HG03575 (cell line): ENCODE data around the gene LCN10.

Source experiments
- ATAC-seq: cut with Tn5 transposase; IDR thresholded peaks from one replicate; pipeline ENCODE4 v1.9.1; 2021; ENCODE audit not compliant: unreplicated experiment, insufficient number of reproducible peaks, low FRiP score; ENCODE audit errors: extremely low read depth

LCN10 gene

DNA sequence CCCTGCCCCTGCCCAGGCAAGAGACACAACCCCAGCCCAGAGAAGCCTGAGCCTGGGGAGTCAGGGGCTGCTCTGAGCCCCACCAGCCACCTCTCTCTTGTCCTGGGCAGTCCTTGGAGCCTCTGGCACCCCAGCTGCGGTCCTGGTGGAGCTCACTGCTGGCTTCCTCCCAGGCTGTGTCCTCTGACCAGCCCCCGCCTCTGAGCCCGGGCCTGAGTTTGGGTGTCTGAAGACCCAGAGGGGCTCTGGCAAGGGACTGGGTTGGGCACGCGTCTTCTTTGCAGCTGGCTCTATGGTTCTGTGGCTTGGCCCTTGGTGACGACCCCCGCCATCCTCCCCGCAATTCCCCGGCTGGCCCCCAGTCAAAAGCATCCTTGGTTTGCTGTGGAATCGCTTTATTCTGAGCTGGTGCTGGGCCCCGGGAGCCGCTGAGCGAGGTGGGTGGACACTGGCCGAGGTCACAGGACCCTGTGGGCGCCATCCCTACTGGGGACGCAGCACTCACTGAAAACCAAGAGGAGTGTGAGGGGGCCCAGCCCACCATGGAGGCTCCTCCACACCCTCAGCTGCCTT, 985 bp upstream of the LCN10 start:
- no peak for ATAC-seq

DNA sequence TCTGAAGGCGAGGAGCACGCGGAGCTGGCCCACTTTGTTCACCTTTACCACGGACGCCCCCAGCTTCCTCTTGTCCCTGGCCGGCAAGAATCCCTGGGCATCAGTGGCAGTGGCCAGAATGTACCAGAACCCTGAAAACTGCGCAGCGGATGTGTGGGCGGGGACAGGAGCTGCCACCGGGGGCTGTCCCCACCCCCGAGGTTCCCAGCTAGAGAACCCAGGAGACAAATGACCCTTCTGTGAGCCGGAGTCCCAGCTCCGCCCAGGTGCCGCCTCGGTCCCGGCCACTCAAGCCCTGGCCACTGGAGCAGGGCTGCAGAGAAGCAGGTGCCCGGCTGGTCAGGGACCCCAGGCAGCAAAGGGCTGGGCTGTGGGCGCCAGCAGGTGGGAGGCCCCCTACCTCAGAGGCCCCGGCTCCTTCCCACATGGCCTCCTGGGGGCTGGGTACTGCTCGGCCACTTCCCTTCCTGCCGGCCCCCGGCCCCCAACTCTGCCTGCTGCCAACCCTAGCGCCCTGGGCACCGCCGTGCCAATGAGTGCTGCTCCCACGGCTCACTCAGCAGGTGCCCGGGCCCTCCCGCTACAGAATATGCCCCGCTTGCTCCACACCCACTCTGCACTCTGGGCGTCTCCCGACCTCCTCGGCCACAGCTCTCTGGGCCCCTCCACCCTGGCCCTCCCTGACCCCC, 713 bp downstream of the LCN10 start:
- no peak for ATAC-seq

DNA sequence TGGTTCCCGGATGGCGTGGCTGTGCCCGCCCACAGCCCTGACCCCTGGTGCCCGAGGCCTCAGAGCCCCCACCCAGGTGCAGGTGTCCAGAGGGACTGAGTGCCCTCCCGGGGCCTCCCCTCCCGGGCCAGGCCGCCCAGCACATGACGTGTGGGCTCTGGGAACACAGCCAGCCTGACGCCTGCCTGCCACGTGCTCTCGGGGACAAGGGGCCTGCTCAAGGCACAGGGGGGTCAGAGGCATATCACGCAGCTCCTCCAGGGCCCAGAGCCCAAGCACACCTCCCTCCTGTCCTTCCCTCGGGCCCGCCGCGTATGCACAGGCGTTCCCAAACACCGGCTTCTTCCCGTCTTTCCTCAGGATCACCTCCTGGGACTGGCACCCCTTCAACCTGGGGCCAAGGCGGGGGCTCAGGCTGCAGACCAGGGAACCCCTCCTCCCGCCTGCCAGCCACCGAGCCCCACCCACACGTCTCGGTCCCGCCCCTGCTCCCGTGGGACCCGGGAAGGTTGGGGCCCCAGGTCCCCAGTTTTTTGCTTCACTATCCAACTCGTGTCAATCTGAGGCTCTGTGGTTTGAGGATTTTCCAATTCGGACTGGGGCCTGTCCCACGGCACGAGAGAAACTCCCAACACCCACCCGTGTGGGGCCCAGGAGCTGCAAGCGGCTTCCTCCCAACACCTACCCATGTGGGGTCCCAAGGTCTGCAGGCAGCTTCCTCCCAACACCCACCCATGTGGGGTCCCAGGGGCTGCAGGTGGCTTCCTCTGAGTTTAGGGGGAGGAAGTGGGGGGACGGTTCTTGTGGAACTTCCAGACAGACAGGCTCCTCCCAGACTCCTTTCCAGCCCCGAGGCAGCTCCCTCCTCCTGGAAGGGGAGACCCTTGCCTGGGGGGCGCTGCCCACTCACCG, 1.5 kb downstream of the LCN10 start:
- no peak for ATAC-seq

DNA sequence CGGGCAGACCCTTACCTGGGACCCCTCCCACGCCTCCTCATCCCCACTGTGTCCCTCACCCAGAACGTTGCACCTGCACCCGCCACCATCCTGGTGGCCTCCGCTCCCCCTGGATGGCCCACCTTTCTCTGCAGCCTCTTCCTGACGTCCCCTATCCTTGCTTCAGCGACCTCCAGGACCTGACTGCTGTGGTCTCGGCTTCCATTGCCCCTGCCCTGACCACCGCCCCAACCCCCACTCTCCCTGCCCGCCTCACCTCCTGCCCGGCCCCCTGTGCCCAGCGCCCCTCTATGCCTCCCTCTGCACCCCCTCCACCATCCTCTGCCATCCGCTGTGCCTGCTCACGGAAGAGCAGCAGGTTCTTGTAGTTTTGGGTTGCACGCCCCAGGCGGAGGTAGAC, 2.2 kb downstream of the LCN10 start:
- no peak for ATAC-seq

DNA sequence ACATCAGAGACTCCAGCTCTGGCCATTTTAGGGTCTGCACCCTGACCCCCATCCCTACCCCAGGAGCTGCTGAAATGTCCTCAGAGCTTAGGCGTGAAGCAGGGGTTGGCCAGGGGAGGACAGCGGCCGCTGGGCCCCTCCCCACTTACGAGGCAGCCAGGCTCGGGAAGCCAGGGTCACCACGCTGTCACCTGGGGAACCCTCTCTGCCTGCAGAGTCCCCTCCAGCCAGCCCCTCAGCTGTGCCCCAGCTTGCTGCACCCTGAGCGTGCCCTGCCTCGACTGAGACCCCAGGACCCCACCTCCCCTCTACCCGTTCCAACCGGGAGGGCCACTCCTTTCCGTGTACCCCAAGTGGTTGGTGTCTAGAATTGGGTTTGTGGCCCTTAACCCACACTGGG, 2.7 kb downstream of the LCN10 start:
- no peak for ATAC-seq

DNA sequence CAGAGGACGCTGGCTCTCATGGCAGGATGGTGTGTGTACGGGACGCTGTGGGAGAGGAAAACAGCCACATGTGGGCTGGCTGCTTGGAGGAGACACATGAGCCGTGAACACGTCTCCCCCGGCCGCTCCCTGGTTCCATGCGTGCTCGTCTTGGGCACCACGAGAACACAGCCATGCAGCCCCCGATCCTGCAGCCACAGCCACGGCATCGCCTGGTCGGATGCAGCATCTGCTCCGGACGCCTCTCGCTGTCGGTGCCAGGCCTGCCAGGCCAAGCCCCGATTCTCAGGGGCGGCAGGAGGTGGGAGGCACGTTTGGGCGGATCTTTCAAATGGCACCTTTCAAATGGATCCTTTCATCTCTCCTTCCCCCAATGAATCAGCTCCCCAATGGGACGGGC, 3.2 kb downstream of the LCN10 start:
- no peak for ATAC-seq

DNA sequence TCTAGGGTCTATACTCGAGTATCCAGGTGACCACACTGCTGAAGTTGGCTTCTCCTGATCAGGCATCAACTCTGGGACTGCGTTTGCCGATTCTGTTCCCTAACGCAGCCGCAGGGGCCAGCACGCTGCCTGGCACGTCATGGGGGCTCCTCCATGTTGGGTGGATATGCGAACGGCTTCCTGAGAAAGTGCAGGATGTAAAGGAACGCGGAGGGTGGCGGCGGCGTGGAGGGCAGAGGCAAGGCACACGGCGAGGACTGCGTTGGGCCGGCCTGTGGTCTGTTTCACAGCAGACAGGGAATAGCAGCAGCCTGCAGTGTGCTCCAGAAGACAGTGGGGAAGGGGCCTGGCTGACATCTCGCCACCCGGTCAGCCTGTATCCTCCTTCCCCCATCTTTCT, 3.8 kb downstream of the LCN10 start:
- no peak for ATAC-seq

DNA sequence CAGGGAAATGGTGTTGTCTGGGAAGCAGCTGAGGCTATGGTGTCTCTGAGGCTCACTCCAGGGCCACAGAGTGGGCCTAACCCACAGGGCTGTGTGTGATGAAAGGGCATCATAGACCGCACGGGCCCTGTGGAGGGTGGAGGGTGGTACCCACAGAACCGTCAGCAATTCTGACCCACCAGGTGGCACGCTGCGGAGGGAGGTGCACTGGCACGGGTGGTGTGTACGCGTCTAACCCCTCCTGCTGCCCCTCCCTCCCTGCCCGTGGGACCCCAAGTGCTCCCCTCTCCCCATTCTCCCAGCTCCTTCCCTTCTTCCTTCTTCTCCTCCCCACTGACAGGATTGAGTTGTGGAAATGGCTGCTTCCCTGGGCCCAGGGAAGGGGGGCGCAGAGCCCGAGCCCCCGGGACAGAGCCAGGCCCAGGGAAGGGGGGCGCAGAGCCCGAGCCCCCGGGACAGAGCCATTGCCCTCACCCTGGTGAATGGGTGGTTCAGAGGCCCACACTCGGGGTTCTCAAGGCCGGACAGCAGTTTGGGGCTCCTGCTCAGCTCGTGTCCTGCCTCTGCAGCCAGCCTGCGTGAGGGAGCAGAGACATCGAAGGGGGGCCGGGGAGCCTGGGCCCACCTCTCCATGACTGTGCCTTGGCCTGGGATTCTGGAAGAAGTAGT, 6.8 kb downstream of the LCN10 start:
- ATAC-seq = no peak

DNA sequence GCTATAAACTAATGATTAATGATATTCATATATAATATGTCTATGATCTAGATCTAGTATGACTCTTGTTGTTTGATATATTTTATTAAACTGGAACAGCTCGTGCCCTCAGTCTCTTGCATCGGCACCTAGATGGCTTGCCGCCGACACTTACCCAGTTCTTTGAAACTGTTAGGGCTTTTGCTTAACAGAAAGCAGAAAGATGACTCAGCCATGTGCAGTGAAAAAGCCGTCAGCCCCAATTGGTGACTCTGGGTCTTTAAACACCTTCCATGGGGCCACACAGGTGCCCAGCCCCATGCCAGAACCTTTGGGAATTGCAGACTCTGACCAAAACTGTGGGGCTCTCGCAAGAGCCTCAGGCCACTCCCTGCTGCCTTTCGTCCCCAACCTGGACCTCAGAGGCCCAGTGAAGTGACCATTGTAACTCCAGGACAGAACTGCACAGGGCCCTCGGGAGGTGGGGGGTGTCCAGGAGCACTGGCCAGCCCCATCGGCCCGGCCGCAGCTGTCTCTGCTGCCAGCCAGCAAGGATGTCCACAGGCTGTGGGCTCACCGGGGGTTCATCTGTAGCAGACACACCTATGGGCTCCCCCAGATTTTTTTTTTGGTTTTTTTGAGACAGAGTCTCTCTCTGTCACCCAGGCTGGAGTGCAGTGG, 7.8 kb downstream of the LCN10 start:
- ATAC-seq = no peak

DNA sequence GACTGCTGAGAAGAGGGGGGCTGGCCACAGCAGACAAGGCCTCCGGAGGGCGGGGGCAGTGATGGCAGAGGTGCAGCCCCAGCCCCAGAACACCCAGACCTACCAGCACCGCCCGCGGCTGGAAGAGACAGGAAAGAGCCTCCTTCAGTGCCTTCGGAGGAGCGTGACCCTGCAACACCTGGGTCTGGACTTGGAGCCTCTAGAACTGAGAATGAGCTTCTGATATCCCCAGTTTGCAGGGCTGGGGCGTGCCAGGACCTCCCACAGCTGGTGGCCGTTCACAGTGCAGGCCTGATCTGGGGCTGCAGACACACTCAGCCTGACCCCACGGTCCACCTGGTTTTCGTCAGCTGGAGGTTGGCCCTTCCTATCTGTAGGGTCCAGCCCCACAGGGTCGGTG, 9.1 kb downstream of the LCN10 start:
- no peak for ATAC-seq

DNA sequence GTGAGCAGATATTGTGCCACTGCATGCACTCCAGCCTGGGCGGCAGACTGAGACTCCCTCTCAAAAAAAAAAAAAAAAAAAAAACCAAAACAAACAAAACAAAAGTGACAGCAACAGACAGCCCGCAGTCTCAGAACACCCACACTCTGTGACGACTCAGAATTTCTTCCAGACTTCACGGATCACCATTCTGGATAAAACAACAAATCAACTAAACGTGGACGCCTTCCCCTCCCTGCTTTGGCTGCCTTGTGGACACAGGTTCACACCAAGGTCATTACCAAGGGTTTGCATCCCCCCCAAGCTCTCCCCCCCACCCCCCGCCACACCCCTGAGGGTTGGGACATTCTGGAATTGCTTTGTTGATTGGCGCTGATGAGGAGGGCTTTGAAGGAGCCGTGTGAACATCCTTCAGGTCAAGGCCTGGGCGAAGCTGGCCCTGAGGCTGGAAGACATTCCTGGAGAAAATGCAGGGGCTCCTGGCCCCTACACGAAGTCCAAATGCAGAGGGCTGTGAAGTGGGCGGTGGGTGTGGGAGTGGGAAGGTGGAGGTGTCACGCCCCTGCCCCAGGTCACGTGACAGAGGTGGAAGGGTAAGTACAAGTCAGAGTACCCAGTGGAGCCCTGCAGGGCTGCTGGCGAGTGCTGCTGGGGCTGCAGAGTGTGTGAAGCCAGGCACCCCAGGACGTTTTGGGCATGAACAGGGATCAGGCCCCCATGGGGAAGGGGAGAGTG, 10.1 kb downstream of the LCN10 start:
- no peak for ATAC-seq

DNA sequence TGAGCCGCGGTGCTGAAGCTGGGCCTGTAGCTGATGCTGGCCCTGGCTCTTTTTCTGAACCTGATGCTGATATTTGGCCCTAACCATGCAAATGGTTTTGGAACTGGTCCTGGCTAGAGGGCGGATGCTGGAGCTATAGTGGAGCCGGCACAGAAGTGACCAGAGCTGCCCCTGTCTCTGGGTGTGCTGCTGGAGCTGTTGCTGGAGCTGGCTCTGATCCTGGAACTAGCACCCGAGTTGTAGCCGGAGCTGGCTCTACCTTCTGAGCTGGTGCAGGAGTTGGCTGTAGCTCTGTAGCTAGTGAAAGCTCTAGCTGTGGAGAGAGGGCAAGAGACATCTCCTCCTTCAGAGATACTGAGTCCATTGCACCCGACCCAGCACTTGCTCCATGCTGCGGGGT, 12.8 kb downstream of the LCN10 start:
- ATAC-seq = no peak

DNA sequence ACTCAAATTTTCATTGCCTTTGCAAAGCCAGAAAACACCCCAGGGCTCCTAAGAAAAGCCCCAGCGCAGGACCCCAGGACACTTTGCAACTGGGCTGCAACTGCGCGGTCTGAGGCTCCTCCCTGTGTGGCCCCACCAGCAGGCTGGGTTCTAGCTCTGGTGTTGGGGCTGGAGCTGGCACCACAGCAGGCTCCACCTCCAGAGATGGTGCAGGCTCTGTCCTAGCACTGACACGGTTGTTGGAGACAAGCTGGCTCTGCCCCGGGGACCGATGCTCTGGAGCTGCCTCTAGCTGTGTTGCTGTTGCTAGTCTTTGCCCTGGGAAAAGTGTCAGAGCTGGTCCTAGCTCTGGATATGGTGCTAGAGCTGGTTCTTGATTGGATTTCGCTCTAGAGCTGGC, 13.6 kb downstream of the LCN10 start:
- no peak for ATAC-seq

DNA sequence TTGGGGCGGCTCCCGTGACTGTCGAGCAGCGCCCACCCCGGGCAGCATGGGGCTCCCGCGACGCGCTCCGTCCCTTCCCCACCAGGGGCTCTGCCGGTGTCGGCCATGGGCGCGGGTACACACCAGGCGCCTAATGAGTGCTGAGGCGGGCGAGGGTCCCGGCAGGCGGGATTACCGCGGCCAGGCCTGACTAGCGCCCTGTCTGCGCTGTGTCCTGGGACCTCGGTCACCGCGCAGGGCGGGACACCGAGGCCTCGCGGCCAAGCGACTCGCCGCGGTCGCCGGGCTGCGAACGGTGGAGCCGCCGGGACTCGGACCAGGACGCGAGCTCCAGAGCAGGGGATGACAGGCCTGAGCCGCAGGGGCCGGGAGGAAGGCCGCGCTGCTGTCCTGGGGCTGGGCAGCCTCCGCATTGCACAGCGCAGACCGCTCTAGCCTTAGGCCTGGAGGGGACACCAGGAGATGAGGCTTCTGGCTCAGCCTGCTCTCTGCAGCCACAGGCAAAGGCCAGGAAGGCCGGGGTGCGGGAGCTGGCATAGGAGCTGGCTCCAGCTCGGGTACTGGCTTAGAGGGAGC, 14.1 kb downstream of the LCN10 start:
- ATAC-seq = no peak

DNA sequence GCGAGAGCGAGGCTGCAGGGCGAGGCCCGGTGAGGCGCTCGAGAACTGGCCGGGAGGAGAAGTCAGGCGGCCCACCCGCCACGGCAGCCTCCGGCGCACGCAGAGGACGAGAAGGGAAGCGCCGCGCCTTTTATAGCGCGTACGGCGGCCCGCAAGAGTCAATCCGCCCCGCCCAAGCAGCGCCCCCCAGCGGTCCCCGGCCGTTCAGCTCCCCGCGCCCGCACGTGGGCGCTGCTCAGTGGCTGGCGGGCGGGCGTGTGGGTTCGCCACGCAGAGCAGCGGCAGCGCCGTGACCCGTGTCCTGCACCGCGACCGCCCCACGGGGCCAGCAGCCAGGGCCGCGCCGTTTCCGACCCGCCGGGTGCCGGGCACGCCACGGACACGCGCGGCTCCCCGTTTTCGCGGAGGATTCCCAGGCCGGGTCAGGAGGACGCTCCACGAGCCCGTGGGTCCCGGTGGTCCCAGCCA, 14.6 kb downstream of the LCN10 start:
- no peak for ATAC-seq

DNA sequence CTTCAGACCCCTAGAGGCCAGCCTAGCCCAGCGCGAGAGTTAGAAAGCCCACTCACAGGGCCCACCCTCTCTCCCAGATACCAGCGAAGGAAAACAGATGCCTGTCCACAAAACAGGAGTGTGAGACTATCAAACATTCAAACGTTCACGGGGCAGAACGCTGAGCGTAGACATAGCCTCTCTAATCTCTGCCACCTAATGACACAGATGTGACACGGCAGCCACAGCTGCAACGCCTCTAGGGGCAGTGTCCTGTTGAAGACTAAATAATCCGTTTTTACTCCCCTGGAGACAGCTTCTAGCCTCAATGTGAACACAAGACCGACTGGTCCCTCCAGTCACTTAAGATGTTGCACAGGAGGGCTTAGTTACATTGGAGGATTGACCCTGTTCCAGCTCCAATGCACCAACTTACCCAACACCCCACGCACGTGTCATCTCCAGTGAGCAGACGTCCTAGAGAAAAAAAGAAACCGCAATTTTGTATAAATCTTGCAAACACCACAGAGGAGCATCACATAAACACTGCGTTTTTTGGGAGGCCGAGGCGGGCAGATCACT, 16.0 kb downstream of the LCN10 start:
- no peak for ATAC-seq

DNA sequence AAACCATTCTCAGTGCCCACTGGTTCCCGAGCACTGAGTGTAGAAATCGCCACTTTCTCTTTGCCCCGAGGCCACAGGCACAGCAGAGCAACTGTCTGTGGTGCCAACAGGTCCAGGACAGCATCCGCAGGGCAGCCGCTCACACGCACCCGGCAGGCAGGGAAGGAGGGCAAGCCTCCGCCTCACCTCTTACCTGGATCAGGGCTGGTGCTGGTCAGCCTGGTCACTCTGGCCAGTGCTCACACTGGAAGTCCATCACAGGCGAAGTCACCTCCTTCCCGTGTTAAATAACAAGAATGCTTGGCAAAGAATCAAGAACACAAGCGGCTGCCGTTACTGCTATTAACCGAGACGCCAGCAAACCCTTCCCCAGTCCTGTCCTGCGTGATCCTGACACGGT, 16.6 kb downstream of the LCN10 start:
- ATAC-seq = no peak

DNA sequence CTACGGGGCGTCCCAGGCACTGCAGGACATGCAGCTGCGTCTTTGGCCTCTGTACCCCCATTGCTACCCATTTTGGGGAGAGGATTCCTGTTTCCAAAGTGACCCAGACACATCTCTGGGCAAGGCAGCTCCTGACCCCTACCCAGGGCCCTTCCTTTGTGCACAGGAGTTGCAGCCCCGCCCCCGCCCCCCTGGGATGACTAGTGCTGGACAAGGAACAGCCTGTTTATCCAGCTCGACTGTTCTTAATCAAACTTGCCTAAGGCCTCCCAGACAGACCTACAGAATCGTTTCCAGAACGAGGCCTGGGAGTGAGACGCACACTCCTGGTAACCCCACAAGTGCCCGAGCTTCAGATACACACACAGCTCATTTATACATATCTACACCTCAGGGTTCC, 17.1 kb downstream of the LCN10 start:
- ATAC-seq = no peak
